HG02981 (cell line): ENCODE measurements around the gene APOL6.
"Not testable (repeated sequence)": the region's sequence is repeated elsewhere in the genome, so short reads cannot be mapped to it uniquely, and the experiment has no call there.

Source experiments
- ATAC-seq: cut with Tn5 transposase; IDR thresholded peaks from one replicate; pipeline ENCODE4 v1.9.1; 2021; ENCODE audit warnings: mild to moderate bottlenecking, moderate library complexity; ENCODE audit not compliant: unreplicated experiment

The APOL6 gene

DNA sequence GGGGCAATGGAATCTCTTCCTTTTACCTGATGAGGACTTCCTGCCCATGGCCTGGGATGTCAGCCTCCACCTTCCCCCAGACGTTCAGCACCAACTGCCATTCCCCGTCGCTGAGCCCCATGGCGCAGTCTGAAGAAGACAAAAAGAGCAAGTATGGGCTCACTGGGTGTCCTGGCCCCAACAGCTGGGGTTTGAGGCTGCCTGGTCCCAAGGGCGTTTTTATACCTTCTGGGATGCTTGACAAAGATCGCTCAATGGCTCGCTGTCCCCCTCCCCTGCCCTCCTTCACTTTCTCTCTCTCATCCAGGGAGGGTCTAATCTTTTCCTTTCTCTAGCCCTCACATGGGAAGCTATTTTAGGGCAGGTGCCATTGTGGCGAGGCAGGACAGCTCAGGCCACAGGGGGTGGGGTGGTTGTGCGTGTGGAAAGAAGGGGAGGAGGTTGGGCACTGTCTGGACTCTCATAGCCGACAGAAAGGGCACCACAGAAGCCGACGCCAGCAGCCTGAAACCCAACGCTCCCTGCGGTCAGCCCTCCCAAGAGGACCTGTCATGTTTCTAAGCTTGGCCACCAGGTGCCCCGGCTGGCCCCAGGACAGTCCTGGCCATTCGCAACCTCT, 31.0 kb upstream of the APOL6 start, which contains the start of gene MB:
Gene MB, minus strand, starts transcription at position 193 of the 619 bp plus-strand sequence. Its CDS starts 72 bp downstream, at position 121.
- ATAC-seq, result no peak

DNA sequence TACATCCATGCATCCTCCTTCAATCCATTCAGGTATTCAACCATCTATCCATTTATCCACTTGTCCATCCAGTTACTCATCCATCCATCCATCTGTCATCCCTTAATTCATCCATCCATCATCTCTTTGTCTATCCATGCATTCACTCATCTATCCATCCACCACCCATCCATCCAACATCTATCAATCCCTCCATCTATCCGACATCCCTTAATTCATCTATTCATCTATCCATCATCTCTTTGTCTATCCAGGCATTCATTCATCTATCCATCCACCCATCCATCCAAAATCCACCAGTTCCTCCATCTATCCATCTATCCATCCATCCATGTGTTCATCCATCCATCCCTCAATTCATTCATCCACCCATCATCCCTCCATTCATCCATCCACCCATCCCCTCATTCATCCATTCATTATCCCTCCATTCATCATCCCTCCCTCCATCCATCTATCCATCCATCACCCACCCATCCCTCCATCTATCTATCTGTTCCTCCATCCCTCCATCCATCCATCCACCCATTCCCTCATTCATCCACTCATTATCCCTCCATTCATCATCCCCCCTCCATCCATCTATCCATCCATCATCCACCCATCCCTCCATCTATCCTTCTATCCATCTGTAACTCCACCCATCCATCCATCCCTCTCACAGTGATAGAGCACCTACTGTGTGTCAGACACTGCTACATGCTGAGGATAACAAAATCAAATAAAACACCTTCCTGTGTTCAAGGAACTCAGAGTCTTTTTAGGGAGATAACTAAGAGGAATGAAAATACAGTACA, 29.6 kb upstream of the APOL6 start:
- ATAC-seq, result no peak

DNA sequence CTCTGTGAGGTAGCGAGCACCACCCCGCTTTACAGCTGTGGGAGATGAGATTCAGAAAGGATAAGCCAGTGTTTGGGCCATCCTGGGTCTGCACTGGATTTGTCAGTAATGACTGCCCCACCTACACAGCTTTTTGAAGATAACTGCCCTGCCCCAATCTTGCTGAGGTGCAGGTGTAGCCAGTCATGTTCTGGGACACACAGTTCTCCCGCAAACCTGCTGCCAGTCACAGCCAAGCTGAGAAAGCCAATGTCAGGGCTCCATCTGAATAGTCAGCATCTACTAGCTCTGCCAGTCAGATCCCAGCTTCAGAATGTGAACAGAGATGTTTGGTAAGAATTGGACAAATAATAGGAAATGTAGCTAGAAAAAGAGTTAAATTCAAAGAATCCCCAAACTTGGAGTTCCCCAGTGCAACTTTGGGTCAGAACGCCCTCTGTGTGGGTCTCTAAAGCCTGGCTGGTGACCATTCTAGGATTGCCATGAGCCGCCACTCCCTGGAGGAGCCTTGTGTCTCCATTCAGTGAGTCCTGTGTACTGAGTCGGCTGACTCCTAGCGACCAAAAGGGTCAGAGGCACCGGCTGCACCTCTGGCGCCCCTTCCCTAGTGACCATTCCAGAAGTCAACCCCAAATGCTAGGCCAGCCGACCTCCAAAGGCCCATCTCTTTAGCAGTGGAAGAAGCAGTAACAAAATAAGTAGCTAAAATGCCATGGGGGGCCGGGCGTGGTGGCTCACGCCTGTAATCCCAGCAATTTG, 28.7 kb upstream of the APOL6 start:
- no peak for ATAC-seq

DNA sequence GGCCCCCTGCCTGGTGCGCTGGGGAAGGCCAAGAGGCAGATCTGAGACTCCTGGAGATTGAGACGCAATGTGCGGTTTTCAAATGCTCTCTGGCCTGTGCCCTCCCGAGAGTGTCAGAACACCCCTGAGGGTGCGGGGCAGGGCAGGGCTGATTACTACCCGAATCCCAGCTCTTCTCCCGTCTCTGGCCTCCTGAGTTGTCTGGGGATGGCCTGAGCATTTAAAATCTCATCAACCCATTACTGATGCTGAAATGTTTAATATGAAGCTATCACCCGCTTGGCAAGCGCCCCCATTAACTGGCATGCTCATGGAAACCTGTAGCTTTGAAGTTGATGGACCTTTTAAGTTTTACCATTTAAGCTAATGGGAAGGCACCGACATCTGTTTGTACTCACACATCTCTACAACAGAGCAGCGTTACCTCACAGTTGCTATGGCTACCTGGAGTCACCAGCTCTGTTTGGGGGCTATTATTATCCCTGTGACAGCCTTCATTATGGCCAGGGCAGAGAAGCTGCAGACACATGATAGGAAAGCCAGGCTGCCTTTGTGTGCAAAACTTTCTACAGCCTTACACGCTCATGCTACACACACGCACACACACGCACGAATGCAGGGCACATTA, 27.5 kb upstream of the APOL6 start:
- ATAC-seq, result no peak

DNA sequence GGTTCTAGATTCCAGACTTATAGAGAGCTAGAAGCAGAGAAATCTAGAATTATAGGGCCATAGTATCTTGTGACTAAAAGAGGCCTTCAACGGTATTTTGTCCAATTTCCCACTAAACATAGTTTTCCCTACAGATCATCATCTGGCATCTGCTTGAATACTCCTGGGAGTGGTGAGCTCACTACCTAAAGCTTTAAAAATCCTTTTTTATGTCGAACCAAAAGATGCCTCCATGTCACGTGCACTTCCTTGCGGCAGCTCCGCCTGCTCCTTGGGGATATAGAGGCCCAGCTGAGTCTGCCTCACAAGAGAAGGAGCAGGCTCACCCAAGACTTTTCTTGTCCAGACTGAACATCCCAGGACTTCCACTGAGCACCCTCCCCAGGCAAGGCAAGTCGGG, 26.8 kb upstream of the APOL6 start:
- ATAC-seq, result no peak

DNA sequence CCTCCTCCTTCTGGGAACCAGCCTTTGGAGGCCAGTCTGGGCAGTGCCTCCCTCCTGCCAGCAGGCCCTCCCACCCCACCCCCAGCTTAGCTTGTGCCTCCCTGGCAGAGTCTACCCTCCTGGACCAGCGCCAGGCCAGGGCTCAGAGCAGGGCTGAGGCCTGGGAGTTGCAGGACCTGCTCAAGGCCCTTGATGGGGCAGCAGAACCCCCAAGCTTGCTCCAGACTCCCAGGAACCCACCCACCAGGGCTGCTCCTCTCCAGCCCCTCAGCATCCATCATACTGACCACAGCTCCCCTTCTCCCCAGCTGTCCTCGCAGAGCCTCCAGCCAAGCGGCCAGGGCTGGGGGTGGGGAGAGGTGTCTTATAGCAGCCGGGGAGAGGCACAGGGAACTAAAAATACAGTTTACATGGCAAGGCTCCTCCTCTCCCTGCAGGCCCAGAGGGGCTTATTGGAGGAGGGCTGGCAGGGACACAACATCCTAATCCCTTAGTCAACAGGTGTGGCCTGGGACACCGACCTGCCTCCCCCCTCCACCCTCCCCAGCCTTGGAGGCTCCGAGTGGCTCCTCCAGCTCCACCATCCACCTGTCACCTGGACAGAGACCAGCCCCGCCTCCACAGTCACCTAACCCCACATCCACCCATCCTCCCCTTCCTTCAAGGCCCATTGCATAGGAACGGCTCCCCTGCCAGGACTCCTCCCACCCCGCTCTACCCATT, 25.9 kb upstream of the APOL6 start:
- no peak for ATAC-seq

DNA sequence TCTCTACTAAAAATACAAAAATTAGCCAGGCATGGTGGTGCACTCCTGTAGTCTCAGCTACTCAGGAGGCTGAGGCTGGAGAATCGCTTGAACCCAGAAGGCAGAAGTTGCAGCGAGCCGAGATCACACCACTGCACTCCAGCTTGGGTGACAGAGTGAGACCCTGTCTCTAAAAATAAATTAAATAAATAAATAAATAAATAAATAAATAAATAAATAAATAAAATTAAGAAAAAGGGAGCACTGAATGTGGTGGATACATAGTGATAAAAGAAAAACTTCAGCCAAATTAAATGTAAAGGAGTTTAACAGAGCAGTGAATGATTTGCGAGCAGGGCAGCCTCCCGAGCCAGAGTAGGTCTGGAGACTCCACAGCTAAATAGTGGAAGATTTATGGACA, 24.4 kb upstream of the APOL6 start:
- not testable (repeated sequence) for ATAC-seq

DNA sequence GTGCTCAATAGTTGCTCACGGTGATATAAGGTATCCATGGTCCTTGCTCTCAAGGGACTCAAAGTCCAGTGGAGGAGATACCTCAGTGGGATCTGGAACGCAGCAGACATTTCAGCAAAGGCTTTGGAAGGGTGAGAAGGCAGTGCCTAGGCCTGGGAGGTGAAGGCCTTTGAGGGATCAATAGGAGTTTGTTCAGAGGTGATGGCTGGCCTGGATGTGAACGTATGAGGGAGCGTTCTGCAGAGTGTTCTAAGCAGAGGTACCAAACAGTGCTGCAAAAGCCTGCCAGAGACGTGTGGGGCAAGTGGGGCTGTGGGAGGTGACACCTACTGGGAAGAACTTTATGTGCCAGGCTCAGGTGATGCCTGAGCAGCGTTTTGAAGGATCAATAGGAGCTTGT, 23.7 kb upstream of the APOL6 start:
- ATAC-seq, result no peak

DNA sequence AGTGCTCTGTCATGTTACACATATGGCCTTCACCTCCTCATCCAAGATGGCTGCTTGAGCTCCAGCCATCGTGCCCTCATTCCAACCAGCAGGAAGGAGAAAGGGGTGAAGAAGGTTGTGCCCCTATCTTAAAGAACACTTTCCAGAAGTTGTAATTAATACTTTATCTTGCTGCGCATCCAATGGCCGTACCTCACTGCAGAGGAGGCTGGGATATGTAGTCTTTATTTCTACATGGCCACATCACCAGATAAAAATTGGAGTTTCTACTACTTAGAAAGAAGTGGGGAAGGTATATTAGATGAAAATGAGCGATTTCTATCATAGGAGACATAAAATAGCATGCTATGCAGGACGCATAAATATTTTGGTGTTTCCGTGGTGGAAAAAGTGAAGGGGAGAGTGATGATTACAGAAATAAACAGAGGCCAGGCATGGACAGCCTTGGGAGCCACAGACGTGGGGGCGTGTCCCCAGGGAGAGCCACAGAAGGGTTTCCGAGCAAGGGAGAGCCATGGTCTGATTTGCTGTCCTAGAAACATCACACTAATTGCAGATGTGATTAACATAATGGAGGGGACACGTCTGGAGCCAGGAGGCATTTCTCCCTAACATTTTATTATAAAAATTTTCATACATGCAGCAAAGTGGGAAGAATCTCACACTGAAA, 22.3 kb upstream of the APOL6 start:
- ATAC-seq, result no peak

DNA sequence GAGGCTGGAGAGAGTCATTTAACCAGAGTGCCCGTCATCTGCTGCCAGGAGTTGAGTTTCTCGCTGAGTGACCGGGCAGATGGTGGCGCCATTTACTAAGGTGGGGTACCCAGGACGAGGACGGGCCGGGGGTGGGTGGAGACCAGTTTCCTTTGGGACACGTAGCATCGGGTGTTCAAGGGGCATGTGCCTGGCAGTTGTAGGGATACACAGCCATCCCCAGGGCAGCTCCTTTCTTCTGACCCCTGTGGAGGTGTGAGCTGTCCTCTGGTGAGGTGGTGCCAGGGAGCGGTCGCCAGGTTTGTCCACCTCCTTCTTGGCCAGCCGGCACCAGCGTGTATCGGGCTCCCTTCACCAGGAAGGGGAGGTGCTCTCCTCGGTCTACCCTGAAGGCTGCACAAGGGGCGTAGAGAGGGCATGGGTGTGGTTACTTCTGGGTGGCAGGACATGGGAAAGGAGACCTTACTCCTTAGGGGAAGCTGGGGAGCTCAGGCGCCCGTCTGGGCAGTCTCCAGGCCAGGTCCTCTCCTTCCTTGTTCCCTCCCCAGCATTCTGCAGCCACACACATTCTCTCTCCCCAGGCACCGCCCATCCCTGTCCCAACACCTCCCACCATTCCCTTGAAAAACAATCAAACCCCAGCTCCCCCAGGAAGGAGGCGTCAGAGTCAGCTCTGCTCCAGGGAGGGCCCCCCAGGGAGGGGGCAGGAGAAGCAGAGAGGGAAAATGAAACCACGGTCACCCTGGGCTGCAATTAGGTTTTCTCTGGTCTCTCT, 20.8 kb upstream of the APOL6 start:
- no peak for ATAC-seq

DNA sequence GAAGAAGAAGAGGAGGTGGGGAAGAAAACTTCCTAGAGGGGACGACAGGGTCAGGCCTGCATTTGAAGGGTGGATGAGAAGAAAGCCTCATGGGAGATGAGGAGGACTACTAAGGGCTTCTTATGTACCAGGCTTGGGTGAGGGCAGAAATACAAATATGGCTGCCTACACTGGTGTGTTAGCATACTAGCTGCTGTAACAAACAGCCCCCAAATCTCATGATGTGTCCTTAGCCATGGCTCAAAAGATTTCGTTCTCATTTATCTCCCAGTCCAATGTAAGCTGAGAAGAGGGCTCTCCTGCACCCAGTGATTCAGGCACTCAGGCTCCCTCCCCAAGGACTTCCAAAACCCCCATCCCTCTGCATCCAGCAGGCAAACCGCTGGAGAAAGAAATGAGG, 19.5 kb upstream of the APOL6 start:
- no peak for ATAC-seq

DNA sequence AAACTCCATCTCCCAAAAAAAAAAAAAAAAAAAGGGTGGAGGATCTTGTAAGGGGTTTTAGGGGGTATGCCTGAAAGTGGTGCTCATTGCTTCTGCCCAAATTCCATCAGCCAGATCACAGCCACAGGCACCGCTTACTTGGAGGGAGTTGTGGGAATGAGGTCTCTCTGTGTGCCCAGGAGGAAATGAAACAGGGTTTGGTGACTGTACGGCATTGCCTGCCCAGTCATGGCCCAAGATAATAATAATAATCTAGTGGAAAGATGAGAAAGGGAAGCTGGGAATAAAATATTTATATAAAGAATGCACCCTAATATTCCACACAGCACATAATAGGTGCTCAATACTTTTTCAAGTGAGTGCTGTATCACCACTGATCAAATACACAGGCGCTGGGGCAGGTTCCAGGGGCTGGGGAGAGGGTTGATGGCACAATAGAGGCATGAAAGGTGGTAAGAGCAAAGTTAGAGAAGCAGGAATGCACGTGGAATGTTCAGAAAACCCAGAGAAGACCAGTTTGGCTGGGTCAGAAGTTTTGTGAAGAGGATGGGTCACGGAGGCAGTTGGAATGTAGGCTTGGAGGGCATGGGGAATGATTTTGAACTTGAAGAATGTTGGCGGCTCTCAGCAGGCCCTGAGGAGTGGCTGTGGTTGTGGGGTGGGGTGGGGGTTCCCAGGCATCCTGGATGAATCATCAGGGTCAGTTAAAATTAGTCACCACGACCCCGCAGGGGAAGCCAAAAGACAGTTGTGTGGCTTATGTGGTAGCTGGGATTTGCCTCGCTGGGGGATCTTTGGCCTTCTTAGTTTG, 18.6 kb upstream of the APOL6 start:
- no peak for ATAC-seq

DNA sequence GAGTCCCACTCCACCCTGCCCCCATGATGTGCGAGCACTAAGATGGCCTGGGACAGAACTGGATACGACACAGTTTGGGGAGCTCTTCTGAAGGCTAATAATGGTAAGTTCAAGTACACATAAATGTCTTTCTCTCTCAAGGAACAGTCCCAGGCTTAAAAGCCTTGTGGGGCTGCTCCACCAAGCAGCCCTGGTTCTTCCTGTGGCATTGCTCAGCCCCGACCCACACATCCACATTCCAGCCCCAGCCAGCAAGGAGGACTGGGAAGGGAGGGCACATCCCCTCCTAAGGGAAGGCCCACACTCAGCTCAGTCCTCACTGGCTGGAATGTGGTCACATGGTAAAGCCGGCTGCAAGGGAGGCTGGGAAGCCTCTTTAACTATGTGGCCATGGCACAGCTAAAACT, 17.9 kb upstream of the APOL6 start:
- ATAC-seq, result no peak

DNA sequence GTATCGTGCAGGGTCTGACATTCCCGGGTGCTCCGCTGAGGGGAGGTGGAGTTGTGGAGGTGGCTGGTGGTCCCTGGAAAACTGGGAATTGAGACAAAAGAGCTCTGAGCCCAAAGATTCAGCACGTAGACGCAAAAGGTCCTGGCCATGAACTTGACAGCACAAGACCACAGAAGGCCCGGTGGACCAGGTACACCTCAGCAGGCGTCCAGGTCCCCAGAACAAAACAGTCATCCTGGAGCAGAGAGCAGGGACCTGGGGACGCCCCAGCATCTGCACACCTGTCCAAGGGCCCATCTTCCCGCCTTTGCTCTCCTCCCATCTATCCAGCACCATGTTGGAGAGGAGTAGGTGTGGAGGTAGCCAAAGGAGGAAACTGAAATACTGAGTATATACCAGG, 17.4 kb upstream of the APOL6 start:
- ATAC-seq, result no peak

DNA sequence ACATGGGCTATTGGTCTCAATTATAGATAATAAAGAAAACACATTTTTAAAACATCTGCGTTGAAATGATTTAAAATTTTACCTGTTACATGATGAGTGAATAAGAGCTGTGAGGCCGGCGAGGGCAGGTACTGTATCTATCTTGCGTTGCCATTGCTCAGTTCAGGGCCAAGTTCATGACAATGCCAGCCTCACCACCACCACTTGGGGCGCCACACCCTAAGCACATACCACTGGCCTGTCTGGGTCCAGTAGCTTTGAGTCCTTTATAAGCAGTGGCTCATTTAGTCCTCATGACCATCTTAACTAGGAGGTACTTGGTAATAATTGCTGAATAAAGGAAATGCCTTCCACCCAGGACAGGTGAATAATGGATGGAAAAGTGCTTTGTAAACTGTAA, 16.6 kb upstream of the APOL6 start:
- ATAC-seq, result no peak

DNA sequence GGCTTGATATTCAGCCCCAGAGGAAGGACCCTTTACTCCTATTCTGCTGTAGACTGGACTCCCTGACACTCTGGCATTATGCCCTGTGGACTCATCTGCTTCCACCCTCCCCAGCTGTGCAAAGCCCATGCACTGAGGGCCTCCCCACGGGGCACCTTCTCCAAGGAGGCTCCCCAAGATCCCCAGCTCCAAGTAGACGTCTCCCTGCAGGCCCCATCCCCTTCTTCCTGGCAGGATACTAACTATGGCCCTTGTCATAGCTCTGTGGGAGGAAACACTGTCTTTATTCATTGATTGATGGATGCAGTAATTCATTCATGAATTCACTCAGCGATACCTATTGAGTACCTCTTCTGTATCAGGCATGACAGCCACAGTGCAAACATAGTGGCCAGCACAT, 15.3 kb upstream of the APOL6 start:
- ATAC-seq, result no peak

DNA sequence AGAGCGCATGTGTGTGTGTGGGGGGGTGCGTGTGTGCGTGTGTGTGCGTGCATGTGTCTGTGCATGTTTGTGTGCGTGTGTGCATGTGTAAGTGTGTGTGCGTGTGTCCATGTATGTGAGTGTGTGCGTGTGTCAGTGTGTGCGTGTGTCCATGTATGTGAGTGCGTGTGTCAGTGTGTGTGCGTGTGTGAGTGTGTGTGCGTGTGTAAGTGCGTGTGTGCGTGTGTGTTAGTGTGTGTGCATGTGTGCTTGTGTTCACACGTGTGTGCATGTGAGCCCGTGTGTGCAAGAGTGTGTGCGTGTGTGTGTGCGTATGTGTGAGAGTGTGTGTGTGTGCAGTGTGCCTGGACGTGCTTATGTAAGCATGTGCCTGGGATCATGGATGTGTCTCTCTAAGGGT, 14.7 kb upstream of the APOL6 start:
- no peak for ATAC-seq

DNA sequence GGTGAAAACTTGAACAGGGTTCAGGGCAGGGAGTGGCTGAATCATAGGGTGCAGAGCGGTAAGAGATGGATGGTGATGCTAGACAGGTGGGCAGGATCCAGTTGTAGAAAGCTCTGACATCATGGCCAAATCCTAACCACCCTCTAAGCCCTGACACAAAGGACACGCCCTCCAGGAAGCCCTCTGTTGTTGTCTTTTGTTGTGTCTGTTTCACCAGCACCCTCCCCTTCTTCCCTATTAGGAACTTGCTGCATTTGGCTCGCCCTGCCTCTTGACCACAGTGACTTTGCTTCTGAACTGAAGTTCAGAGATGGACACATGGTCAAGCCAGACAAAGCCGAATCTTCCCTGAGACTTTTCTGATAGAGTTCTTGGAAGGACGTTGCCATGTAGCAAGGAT, 14.2 kb upstream of the APOL6 start:
- ATAC-seq, result no peak
